ENCODE measurements around the gene SMIM31. TPM values are rescaled to one million over a fixed set of nuclear protein-coding genes. Genes with fewer than 3 reads are reported as not detected.

SMIM31 gene
- total RNA-seq, 1 experiment from 2014 or later, result 1.9 TPM

DNA sequence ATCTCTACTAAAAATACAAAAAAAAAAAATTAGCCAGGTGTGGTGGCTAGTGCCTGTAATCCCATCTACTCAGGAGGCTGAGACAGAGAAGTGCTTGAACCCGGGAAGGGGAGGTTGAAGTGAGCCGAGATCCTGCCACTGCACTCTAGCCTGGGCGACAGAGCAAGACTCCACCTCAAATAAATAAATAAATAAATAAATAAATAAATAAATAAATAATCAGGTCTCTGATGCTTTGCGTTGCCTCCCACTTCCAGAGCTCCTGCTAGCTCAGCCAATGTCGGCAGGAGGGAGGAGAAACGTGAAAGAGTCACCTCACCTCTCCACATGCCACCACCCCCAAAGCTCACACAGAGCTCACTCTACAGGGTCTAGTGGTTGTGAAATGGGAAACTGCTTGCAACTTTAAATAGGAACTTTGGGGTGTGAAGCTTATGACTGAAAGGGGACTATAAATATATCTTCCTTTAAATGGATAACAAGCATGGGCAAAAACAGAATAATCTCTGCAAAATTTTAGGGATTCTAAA lies 7.9 kb downstream of the SMIM31 start:
- no TSS peak for BruUV-seq (replicated peaks)
- H3K27ac Mint-ChIP-seq (ENCODE audit: unreplicated experiment), result no peak overlapping the region
- H3K9me3 Mint-ChIP-seq (ENCODE audit: low read depth, unreplicated experiment), result no peaks in the 10 kb centered on the region
- CTCF ChIA-PET, result no interaction called here
- intact Hi-C loops (cut with micrococcal nuclease; ENCODE audit: unreplicated experiment), result no loop called here
- DNase-seq, result no peak
- H3K36me3 Mint-ChIP-seq (ENCODE audit: insufficient read depth, unreplicated experiment), result no peaks in the 10 kb centered on the region
- H3K4me3 Mint-ChIP-seq (ENCODE audit: low read depth, unreplicated experiment), result no peak overlapping the region
- TF ChIP-seq, protein P1, sequence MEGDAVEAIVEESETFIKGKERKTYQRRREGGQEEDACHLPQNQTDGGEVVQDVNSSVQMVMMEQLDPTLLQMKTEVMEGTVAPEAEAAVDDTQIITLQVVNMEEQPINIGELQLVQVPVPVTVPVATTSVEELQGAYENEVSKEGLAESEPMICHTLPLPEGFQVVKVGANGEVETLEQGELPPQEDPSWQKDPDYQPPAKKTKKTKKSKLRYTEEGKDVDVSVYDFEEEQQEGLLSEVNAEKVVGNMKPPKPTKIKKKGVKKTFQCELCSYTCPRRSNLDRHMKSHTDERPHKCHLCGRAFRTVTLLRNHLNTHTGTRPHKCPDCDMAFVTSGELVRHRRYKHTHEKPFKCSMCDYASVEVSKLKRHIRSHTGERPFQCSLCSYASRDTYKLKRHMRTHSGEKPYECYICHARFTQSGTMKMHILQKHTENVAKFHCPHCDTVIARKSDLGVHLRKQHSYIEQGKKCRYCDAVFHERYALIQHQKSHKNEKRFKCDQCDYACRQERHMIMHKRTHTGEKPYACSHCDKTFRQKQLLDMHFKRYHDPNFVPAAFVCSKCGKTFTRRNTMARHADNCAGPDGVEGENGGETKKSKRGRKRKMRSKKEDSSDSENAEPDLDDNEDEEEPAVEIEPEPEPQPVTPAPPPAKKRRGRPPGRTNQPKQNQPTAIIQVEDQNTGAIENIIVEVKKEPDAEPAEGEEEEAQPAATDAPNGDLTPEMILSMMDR (IDR thresholded peaks at IDR 0.05; ENCODE audit: unreplicated experiment), result no peak
- no peaks in the 10 kb centered on the region for H3K27me3 Mint-ChIP-seq (ENCODE audit: unreplicated experiment)
- H3K4me1 Mint-ChIP-seq (ENCODE audit: low read depth, unreplicated experiment), result no peaks in the 10 kb centered on the region

DNA sequence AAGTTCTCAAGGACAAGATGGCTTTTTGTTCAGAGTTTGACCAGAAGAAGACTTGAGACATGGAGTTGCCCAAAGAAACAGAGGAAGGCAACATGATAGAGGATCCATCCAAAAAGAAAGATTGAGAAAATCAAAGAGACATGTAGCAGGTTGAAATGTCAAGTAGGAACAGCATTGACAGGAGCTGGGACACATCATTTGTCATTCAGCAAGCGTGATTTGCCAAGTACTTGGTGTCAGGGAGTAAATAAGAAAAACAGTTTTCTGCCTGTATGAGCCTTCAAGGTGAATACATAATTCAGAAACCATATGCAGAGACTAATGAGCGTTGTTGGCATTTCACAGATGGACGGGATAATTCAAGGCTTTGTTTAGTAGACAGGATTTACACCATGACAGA lies 11.2 kb downstream of the SMIM31 start:
- H3K4me1 Mint-ChIP-seq (ENCODE audit: low read depth, unreplicated experiment), result no peaks in the 10 kb centered on the region
- TF ChIP-seq, protein P1 (IDR thresholded peaks at IDR 0.05; ENCODE audit: unreplicated experiment), result no peak
- CTCF ChIA-PET, result no interaction called here
- no peak for DNase-seq
- no peaks in the 10 kb centered on the region for H3K9me3 Mint-ChIP-seq (ENCODE audit: low read depth, unreplicated experiment)
- intact Hi-C loops (cut with micrococcal nuclease; ENCODE audit: unreplicated experiment), result loop anchor here (5.0 kb wide), 1 partner anchor 117 kb away; no protein-coding TSS in a partner anchor
- no peaks in the 10 kb centered on the region for H3K36me3 Mint-ChIP-seq (ENCODE audit: insufficient read depth, unreplicated experiment)
- no TSS peak for BruUV-seq (replicated peaks)
- no peaks in the 10 kb centered on the region for H3K27me3 Mint-ChIP-seq (ENCODE audit: unreplicated experiment)
- H3K4me3 Mint-ChIP-seq (ENCODE audit: low read depth, unreplicated experiment), result no peak overlapping the region
- no peak overlapping the region for H3K27ac Mint-ChIP-seq (ENCODE audit: unreplicated experiment)

DNA sequence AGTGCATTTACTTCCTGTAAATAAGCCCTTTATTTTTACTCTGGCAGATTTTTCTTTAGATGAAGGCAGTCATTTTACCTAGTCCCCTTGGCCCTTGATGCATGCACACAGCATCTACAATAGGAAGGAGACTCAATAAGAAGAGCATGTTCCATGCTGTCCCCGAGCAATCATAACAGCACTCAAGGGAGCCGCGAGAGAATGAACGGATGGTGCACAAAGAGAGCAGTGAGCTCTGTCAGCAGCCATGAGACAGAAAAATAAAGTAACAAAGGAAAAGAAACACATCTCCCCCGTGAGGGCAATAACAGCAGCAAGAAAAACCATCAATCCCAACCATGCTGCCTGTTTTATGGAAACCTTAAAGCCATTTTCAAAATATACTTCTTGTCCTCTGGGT lies 11.9 kb downstream of the SMIM31 start:
- H3K9me3 Mint-ChIP-seq (ENCODE audit: low read depth, unreplicated experiment), result no peaks in the 10 kb centered on the region
- H3K4me3 Mint-ChIP-seq (ENCODE audit: low read depth, unreplicated experiment), result no peak overlapping the region
- intact Hi-C loops (cut with micrococcal nuclease; ENCODE audit: unreplicated experiment), result loop anchor here (5.0 kb wide), 1 partner anchor 116 kb away; no protein-coding TSS in a partner anchor
- TF ChIP-seq, protein P1 (IDR thresholded peaks at IDR 0.05; ENCODE audit: unreplicated experiment), result no peak
- H3K4me1 Mint-ChIP-seq (ENCODE audit: low read depth, unreplicated experiment), result no peaks in the 10 kb centered on the region
- BruUV-seq (replicated peaks), result no TSS peak
- CTCF ChIA-PET, result no interaction called here
- H3K36me3 Mint-ChIP-seq (ENCODE audit: insufficient read depth, unreplicated experiment), result no peaks in the 10 kb centered on the region
- DNase-seq, result no peak
- no peak overlapping the region for H3K27ac Mint-ChIP-seq (ENCODE audit: unreplicated experiment)
- no peaks in the 10 kb centered on the region for H3K27me3 Mint-ChIP-seq (ENCODE audit: unreplicated experiment)

DNA sequence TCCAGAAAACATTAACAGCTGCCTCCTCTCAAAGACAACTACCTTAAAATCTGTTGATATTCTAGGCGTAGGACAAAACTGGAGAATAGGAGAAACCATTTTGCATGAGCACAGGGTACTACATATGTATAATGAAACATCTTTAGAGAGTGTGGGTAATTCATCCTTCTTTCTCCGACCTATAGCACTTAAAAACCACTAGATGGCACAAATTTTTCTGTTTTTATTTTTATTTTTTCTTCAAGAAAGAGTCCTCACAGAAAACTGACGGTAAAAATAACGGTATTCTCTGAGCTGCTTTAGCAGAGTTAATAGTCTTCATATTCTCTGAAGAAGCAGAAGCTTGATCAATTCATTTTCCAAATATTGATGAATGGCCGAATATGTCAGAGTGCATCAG lies 14.6 kb downstream of the SMIM31 start:
- TF ChIP-seq, protein P1 (IDR thresholded peaks at IDR 0.05; ENCODE audit: unreplicated experiment), result no peak
- no TSS peak for BruUV-seq (replicated peaks)
- no peaks in the 10 kb centered on the region for H3K36me3 Mint-ChIP-seq (ENCODE audit: insufficient read depth, unreplicated experiment)
- CTCF ChIA-PET, result interaction anchor here (0.6 to 2.6 kb wide), 4 partner anchors 13 to 347 kb away, joined by 3 to 9 read pairs (median 4); no protein-coding TSS in a partner anchor
- no peaks in the 10 kb centered on the region for H3K9me3 Mint-ChIP-seq (ENCODE audit: low read depth, unreplicated experiment)
- no peak overlapping the region for H3K27ac Mint-ChIP-seq (ENCODE audit: unreplicated experiment)
- H3K4me1 Mint-ChIP-seq (ENCODE audit: low read depth, unreplicated experiment), result no peaks in the 10 kb centered on the region
- no peak for DNase-seq
- intact Hi-C loops (cut with micrococcal nuclease; ENCODE audit: unreplicated experiment), result loop anchor here (5.0 kb wide), 1 partner anchor 114 kb away; no protein-coding TSS in a partner anchor
- H3K27me3 Mint-ChIP-seq (ENCODE audit: unreplicated experiment), result no peaks in the 10 kb centered on the region
- no peak overlapping the region for H3K4me3 Mint-ChIP-seq (ENCODE audit: low read depth, unreplicated experiment)

Data from Calu3 (cell line).